GM12872 (cell line): Measurements from ENCODE around the gene UBE2Q1.

Source experiments
- CTCF ChIP-seq: IDR thresholded peaks from 3 replicates; pipeline ENCODE4 v1.5.1; 2011; ENCODE audit warnings: low read depth, mild to moderate bottlenecking, low read length, moderate library complexity; ENCODE audit not compliant: insufficient read depth

The UBE2Q1 gene

GRCh38 chr1:154598871-154599635 lies 40.6 kb upstream of the UBE2Q1 start:
- TF ChIP-seq CTCF: no peak

- TF ChIP-seq CTCF: no peak
Measured at GRCh38 chr1:154595621-154596020, 37.2 kb upstream of the UBE2Q1 start.

- TF ChIP-seq CTCF: no peak
Measured at GRCh38 chr1:154594811-154595210, 36.3 kb upstream of the UBE2Q1 start.

- no peak for TF ChIP-seq CTCF
Measured at GRCh38 chr1:154593390-154593789, 34.9 kb upstream of the UBE2Q1 start.

- TF ChIP-seq CTCF: no peak
Measured at GRCh38 chr1:154591206-154591605, 32.7 kb upstream of the UBE2Q1 start.

- TF ChIP-seq CTCF: no peak
Measured at GRCh38 chr1:154590756-154591155, 32.3 kb upstream of the UBE2Q1 start.

GRCh38 chr1:154589780-154590179 lies 31.3 kb upstream of the UBE2Q1 start:
- TF ChIP-seq CTCF: no peak

GRCh38 chr1:154586641-154587040 lies 28.2 kb upstream of the UBE2Q1 start:
- no peak for TF ChIP-seq CTCF
